Occipital lobe (tissue), 2 donors: ENCODE results near the gene RGS12. TPM values are rescaled to one million over a fixed set of nuclear protein-coding genes. Genes with fewer than 3 reads are reported as not detected.

Source experiments
- DNase-seq: peaks from one replicate; lab custom pipeline; 2025; lab: John Stamatoyannopoulos, UW
- total RNA-seq: library from RNA; depleted of rRNA; stranded (reverse); fragments of >200 nt; gene quantifications from one replicate; pipeline ENCODE4 v1.2.3, GENCODE V29; 2014

RGS12 gene
- total RNA-seq, 1 donor from 2014 or later = 68.8 TPM

GRCh38 chr4:3280466-3280865 lies 12.4 kb upstream of the RGS12 start:
- no peak for DNase-seq

GRCh38 chr4:3283483-3283882 lies 9.3 kb upstream of the RGS12 start:
- DNase-seq = no peak

GRCh38 chr4:3283916-3284315 lies 8.9 kb upstream of the RGS12 start:
- DNase-seq = no peak

- no peak for DNase-seq
Measured at GRCh38 chr4:3284734-3285557, 7.9 kb upstream of the RGS12 start.

- no peak for DNase-seq
Measured at GRCh38 chr4:3285558-3286334, 7.1 kb upstream of the RGS12 start.

GRCh38 chr4:3286335-3287175 lies 6.3 kb upstream of the RGS12 start:
- no peak for DNase-seq

- no peak for DNase-seq
Measured at GRCh38 chr4:3287271-3287971, 5.4 kb upstream of the RGS12 start.

GRCh38 chr4:3287972-3288570 lies 4.8 kb upstream of the RGS12 start:
- no peak for DNase-seq

GRCh38 chr4:3288571-3289094 lies 4.2 kb upstream of the RGS12 start:
- DNase-seq = no peak

GRCh38 chr4:3290476-3290875 lies 2.3 kb upstream of the RGS12 start:
- DNase-seq = no peak

GRCh38 chr4:3290889-3291321 lies 1.9 kb upstream of the RGS12 start:
- DNase-seq = no peak

GRCh38 chr4:3291411-3291968 lies 1.3 kb upstream of the RGS12 start:
- no peak for DNase-seq

- no peak for DNase-seq
Measured at GRCh38 chr4:3291969-3292570, 751 bp upstream of the RGS12 start.

GRCh38 chr4:3293401-3294391 lies 875 bp downstream of the RGS12 start:
- no peak for DNase-seq

- DNase-seq = no peak
Measured at GRCh38 chr4:3294401-3295241, 1.8 kb downstream of the RGS12 start.

- DNase-seq = no peak
Measured at GRCh38 chr4:3295837-3296624, 3.2 kb downstream of the RGS12 start.

- DNase-seq = no peak
Measured at GRCh38 chr4:3296651-3297050, 3.8 kb downstream of the RGS12 start.
